MCF 10A (cell line): ENCODE data around the gene RPL9. TPM values are rescaled to one million over a fixed set of nuclear protein-coding genes. Genes with fewer than 3 reads are reported as not detected.
A peak's percentile ranks its signal among the peaks of the same experiment; 100 is the strongest.

Source experiments
- BruUV-seq: library from RNA; stranded (reverse); fragments of 400-500 nt; replicated peaks from 2 replicates; lab custom pipeline; 2021; lab: Mats Ljungman, UMichigan
- CTCF ChIA-PET: fragments of 300-600 bp; sonication (Branson Sonifier 250); formaldehyde crosslinking; extraction: SDS; loops from one replicate; lab custom pipeline; 2021; ENCODE audit warnings: antibody characterized with exemption, inconsistent platforms; lab: Yijun Ruan, JAX
- POLR2A ChIA-PET: fragments of 300-600, 350-650 bp; sonication (Branson Sonifier 250); formaldehyde crosslinking; extraction: SDS; loops from one replicate; lab custom pipeline; 2020; ENCODE audit warnings: antibody characterized with exemption, inconsistent platforms; lab: Yijun Ruan, JAX
- DNase-seq: peaks from one replicate; pipeline ENCODE4 v3.0.0-alpha.2; 2018; ENCODE audit not compliant: unreplicated experiment
- H3K27ac Mint-ChIP-seq: one replicate; pipeline ENCODE4 v1.8.0; 2022; ENCODE audit warnings: mild to moderate bottlenecking, low read depth, mixed read lengths; ENCODE audit not compliant: unreplicated experiment
- H3K27me3 Mint-ChIP-seq: one replicate; pipeline ENCODE4 v1.8.0; 2022; ENCODE audit warnings: mixed read lengths; ENCODE audit not compliant: insufficient read depth, unreplicated experiment
- H3K36me3 Mint-ChIP-seq: one replicate; pipeline ENCODE4 v1.8.0; 2022; ENCODE audit warnings: mild to moderate bottlenecking, moderate library complexity, mixed read lengths; ENCODE audit not compliant: insufficient read depth, unreplicated experiment
- H3K4me1 Mint-ChIP-seq: one replicate; pipeline ENCODE4 v1.8.0; 2022; ENCODE audit warnings: mixed read lengths; ENCODE audit not compliant: insufficient read depth, unreplicated experiment
- H3K4me3 Mint-ChIP-seq: one replicate; pipeline ENCODE4 v1.8.0; 2022; ENCODE audit warnings: mild to moderate bottlenecking, moderate library complexity, mixed read lengths; ENCODE audit not compliant: unreplicated experiment
- H3K9me3 Mint-ChIP-seq: one replicate; pipeline ENCODE4 v1.8.0; 2022; ENCODE audit warnings: mixed read lengths; ENCODE audit not compliant: unreplicated experiment
- CTCF ChIP-seq: fragments of 200-600 bp; IDR thresholded peaks from one replicate; pipeline ENCODE4 v1.8.0; 2022; ENCODE audit warnings: antibody characterized with exemption, mild to moderate bottlenecking; ENCODE audit not compliant: unreplicated experiment
- intact Hi-C: fragments of 100-400 bp; cut with micrococcal nuclease; formaldehyde crosslinking; loops from 2 replicates; pipeline ENCODE4 v1.14.1; 2022
- total RNA-seq: library from RNA; stranded (reverse); gene quantifications from 2 replicates; pipeline ENCODE4 v1.2.3, GENCODE V29; 2022

The RPL9 gene
- total RNA-seq, 1 experiment from 2014 or later = 1,405 TPM

GRCh38 chr4:39476187-39476895, 17.6 kb upstream of the RPL9 start:
- no peaks in the 10 kb centered on the region for H3K9me3 Mint-ChIP-seq
- TF ChIP-seq CTCF = no peak
- intact Hi-C loops = no loop called here
- CTCF ChIA-PET = interaction anchor here (0.6 kb wide), 1 partner anchor 211 kb away, joined by 3 read pairs; no protein-coding TSS in a partner anchor
- DNase-seq = no peak
- peaks cover 57% of the 10 kb centered on the region for H3K36me3 Mint-ChIP-seq
- H3K4me1 Mint-ChIP-seq = peaks cover 8% of the 10 kb centered on the region
- H3K4me3 Mint-ChIP-seq = no peak overlapping the region
- H3K27me3 Mint-ChIP-seq = no peaks in the 10 kb centered on the region
- no TSS peak for BruUV-seq
- no peak overlapping the region for H3K27ac Mint-ChIP-seq
- POLR2A ChIA-PET = interaction anchor here (0.5 kb wide), 1 partner anchor 222 kb away, joined by 3 read pairs; no protein-coding TSS in a partner anchor

GRCh38 chr4:39472396-39472795, 13.7 kb upstream of the RPL9 start:
- POLR2A ChIA-PET = interaction anchor here (0.6 to 3.8 kb wide), 7 partner anchors 12 to 309 kb away, joined by 3 to 18 read pairs (median 3); partner anchors contain the start of genes LIAS, RPL9, SMIM14 and UGDH
- no TSS peak for BruUV-seq
- DNase-seq = peak; percentile 36
- H3K4me1 Mint-ChIP-seq = peaks cover 8% of the 10 kb centered on the region
- no peaks in the 10 kb centered on the region for H3K9me3 Mint-ChIP-seq
- intact Hi-C loops = no loop called here
- H3K27me3 Mint-ChIP-seq = no peaks in the 10 kb centered on the region
- no peak overlapping the region for H3K27ac Mint-ChIP-seq
- H3K36me3 Mint-ChIP-seq = peaks cover 79% of the 10 kb centered on the region
- no peak for TF ChIP-seq CTCF
- H3K4me3 Mint-ChIP-seq = no peak overlapping the region
- CTCF ChIA-PET = interaction anchor here (0.5 to 2.1 kb wide), 5 partner anchors 15 to 342 kb away, joined by 3 to 9 read pairs (median 3); partner anchors contain the start of gene UGDH

GRCh38 chr4:39470402-39470801, 11.7 kb upstream of the RPL9 start:
- H3K4me3 Mint-ChIP-seq = no peak overlapping the region
- intact Hi-C loops = no loop called here
- POLR2A ChIA-PET = interaction anchor here (2.6 to 3.8 kb wide), 2 partner anchors 12 to 57 kb away, joined by 5 to 18 read pairs; partner anchors contain the start of genes LIAS, RPL9 and UGDH

More at GRCh38 chr4:39470402-39470801, 11.7 kb upstream of the RPL9 start:
- H3K27me3 Mint-ChIP-seq = no peaks in the 10 kb centered on the region
- H3K4me1 Mint-ChIP-seq = peaks cover 13% of the 10 kb centered on the region
- peaks cover 70% of the 10 kb centered on the region for H3K36me3 Mint-ChIP-seq
- no peak overlapping the region for H3K27ac Mint-ChIP-seq
- BruUV-seq = no TSS peak
- H3K9me3 Mint-ChIP-seq = no peaks in the 10 kb centered on the region
- no peak for TF ChIP-seq CTCF
- CTCF ChIA-PET = interaction anchor here (0.6 to 2.3 kb wide), 3 partner anchors 54 to 505 kb away, joined by 3 to 9 read pairs (median 6); no protein-coding TSS in a partner anchor
- DNase-seq = no peak
